HPDE6-E6E7 (cell line): ENCODE results near the gene MFRP.

ENCODE experiments used
- DNase-seq: peaks from one replicate; pipeline ENCODE4 v3.0.0; 2011; ENCODE audit warnings: missing footprints; ENCODE audit errors: extremely low spot score

MFRP gene

GRCh38 chr11:119359365-119360214, 13.1 kb upstream of the MFRP start:
- DNase-seq = no peak

GRCh38 chr11:119357074-119357473, 10.6 kb upstream of the MFRP start:
- DNase-seq = no peak

GRCh38 chr11:119356349-119357031, 10.0 kb upstream of the MFRP start:
- no peak for DNase-seq

- no peak for DNase-seq
Observed at GRCh38 chr11:119355091-119355843, 8.8 kb upstream of the MFRP start.

- no peak for DNase-seq
Observed at GRCh38 chr11:119352857-119353260, 6.4 kb upstream of the MFRP start.

- no peak for DNase-seq
Observed at GRCh38 chr11:119351232-119351631, 4.7 kb upstream of the MFRP start.

- DNase-seq = no peak
Observed at GRCh38 chr11:119350302-119350701, 3.8 kb upstream of the MFRP start.

GRCh38 chr11:119347940-119348605, 1.6 kb upstream of the MFRP start:
- no peak for DNase-seq

GRCh38 chr11:119347242-119347641, 737 bp upstream of the MFRP start:
- no peak for DNase-seq

GRCh38 chr11:119345685-119346084, 820 bp downstream of the MFRP start:
- no peak for DNase-seq

- DNase-seq = no peak
Observed at GRCh38 chr11:119344291-119345010, 2.1 kb downstream of the MFRP start.

- no peak for DNase-seq
Observed at GRCh38 chr11:119343726-119344125, 2.8 kb downstream of the MFRP start.

GRCh38 chr11:119342362-119343130, 4.0 kb downstream of the MFRP start:
- DNase-seq = no peak

GRCh38 chr11:119342023-119342300, 4.5 kb downstream of the MFRP start:
- no peak for DNase-seq

- DNase-seq = no peak
Observed at GRCh38 chr11:119341222-119342022, 5.1 kb downstream of the MFRP start.

- no peak for DNase-seq
Observed at GRCh38 chr11:119340335-119341221, 5.9 kb downstream of the MFRP start, which contains the start of gene C1QTNF5. TSS of gene C1QTNF5 (minus strand) at chr11:119340883. CDS start at chr11:119340397, 486 bp downstream.

- no peak for DNase-seq
Observed at GRCh38 chr11:119339589-119340334, 6.7 kb downstream of the MFRP start.
